Sigmoid colon (tissue), 4 donors: Measurements from ENCODE around the gene MAP4K4.

Experiments used
- CTCF ChIP-seq, 4 experiments: fragments of 450-650 bp in 3 of 4; fragments of 200-600 bp in 1 of 4; IDR thresholded peaks; one replicate each; pipeline ENCODE4 v1.5.1; 2016 to 2019; ENCODE audit warnings: antibody characterized with exemption in 4 of 4, mild to moderate bottlenecking in 3 of 4, moderate library complexity in 2 of 4
- EP300 ChIP-seq, 4 donors: sonication (generic); formaldehyde crosslinking; IDR thresholded peaks; one replicate each; pipeline ENCODE4 v1.6.1; 2017; ENCODE audit warnings: antibody characterized with exemption in 4 of 4
- POLR2AphosphoS5 ChIP-seq, 4 donors: sonication (generic); formaldehyde crosslinking; IDR thresholded peaks; one replicate each; pipeline ENCODE4 v1.6.1; 2017; ENCODE audit warnings: antibody characterized with exemption in 4 of 4

- TF ChIP-seq CTCF (IDR thresholded peaks at IDR 0.05) (no peak), EP300 (IDR thresholded peaks at IDR 0.05) (no peak), POLR2AphosphoS5 (IDR thresholded peaks at IDR 0.05) (no peak)
These were observed 83.8 kb downstream of the MAP4K4 start for GRCh38 chr2:101781326-101781725.
